ENCODE results near the gene ENTHD1.

DNA sequence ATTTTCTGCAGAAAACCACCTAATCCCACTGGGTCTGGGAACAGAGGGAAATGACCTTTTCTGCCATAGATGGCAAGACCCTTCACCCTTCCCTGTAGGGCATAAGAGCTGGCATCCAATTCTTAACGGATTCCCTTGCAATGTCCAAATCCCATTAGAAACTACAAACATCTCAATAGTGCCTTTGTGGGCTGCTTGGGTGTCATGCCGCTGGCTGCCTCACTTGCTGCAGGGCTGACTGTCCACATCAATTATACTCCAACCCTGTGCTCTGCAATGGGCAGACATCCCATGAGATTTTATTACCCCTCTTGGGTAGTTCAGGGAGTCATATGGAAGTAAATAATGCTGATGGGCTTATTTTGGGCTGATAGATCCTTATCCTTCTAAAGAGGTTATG is 14.6 kb upstream of the ENTHD1 start:
- TF ChIP-seq TEAD4 (IDR thresholded peaks at IDR 0.05; ENCODE audit: low read depth, low read length) (no peak), SIN3A (conservative IDR thresholded peaks at IDR 0.05 in 1 of 2, IDR thresholded peaks at IDR 0.05 in 1 of 2; ENCODE audit: low read depth in 1 of 2, low read length in 2 of 2) (no peak), GABPA (IDR thresholded peaks at IDR 0.05; ENCODE audit: borderline replicate concordance, insufficient read depth, low read length) (no peak), EGR1 (IDR thresholded peaks at IDR 0.05; ENCODE audit: borderline replicate concordance, low read depth, low read length) (no peak), HDAC2 (IDR thresholded peaks at IDR 0.05; ENCODE audit: borderline replicate concordance in 1 of 2, low read depth in 2 of 2, low read length in 2 of 2) (no peak), SP2 (IDR thresholded peaks at IDR 0.05; ENCODE audit: low read length) (no peak), POLR2A (IDR thresholded peaks at IDR 0.05; ENCODE audit: control extremely low read depth in 1 of 2, low read depth in 2 of 2, low read length in 2 of 2) (no peak), TBP (IDR thresholded peaks at IDR 0.05; ENCODE audit: low read depth, low read length) (no peak), SP1 (IDR thresholded peaks at IDR 0.05; ENCODE audit: low read depth, low read length) (no peak), PHF8 (conservative IDR thresholded peaks at IDR 0.05; ENCODE audit: low read depth, low read length) (no peak), YY1 (IDR thresholded peaks at IDR 0.05; ENCODE audit: low read depth, low read length) (no peak), MAFK (IDR thresholded peaks at IDR 0.05; ENCODE audit: low read depth, low read length) (no peak)
- TF ChIP-seq, protein P1, sequence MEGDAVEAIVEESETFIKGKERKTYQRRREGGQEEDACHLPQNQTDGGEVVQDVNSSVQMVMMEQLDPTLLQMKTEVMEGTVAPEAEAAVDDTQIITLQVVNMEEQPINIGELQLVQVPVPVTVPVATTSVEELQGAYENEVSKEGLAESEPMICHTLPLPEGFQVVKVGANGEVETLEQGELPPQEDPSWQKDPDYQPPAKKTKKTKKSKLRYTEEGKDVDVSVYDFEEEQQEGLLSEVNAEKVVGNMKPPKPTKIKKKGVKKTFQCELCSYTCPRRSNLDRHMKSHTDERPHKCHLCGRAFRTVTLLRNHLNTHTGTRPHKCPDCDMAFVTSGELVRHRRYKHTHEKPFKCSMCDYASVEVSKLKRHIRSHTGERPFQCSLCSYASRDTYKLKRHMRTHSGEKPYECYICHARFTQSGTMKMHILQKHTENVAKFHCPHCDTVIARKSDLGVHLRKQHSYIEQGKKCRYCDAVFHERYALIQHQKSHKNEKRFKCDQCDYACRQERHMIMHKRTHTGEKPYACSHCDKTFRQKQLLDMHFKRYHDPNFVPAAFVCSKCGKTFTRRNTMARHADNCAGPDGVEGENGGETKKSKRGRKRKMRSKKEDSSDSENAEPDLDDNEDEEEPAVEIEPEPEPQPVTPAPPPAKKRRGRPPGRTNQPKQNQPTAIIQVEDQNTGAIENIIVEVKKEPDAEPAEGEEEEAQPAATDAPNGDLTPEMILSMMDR (IDR thresholded peaks at IDR 0.05; ENCODE audit: control extremely low read depth in 1 of 3, insufficient read depth in 1 of 3, low read depth in 1 of 3, low read length in 3 of 3) = no peak
- TF ChIP-seq, protein P2, sequence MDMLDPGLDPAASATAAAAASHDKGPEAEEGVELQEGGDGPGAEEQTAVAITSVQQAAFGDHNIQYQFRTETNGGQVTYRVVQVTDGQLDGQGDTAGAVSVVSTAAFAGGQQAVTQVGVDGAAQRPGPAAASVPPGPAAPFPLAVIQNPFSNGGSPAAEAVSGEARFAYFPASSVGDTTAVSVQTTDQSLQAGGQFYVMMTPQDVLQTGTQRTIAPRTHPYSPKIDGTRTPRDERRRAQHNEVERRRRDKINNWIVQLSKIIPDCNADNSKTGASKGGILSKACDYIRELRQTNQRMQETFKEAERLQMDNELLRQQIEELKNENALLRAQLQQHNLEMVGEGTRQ (IDR thresholded peaks at IDR 0.05; ENCODE audit: low read length) = no peak

Data from H1 (cell line).